ENCODE results near the gene LEFTY1. TPM values are rescaled to one million over a fixed set of nuclear protein-coding genes. Genes with fewer than 3 reads are reported as not detected.

The LEFTY1 gene
- total and polyA plus RNA-seq, 2 experiments from 2014 or later = 0.83 TPM; not detected in 1

GRCh38 chr1:225871359-225872074 is 17.4 kb downstream of the LEFTY1 start:
- H3K27ac ChIP-seq = no peak overlapping the region
- no peak for DNase-seq (ENCODE audit: low read depth in 1 of 2, low spot score in 1 of 2)

GRCh38 chr1:225870911-225871310 is 18.0 kb downstream of the LEFTY1 start:
- no peak for TF ChIP-seq CTCF (IDR thresholded peaks at IDR 0.05; ENCODE audit: low read depth, low read length)
- Histone ChIP-seq H3K9me3 (ENCODE audit: low read depth) (no peaks in the 10 kb centered on the region), H3K4me3 (no peak overlapping the region), H3K36me3 (peaks cover 11% of the 10 kb centered on the region), H3K4me1 (ENCODE audit: low read depth) (no peaks in the 10 kb centered on the region), H3K27ac (no peak overlapping the region), H3K27me3 (no peaks in the 10 kb centered on the region)
- no peak for DNase-seq (ENCODE audit: low read depth in 1 of 2, low spot score in 1 of 2)

More at GRCh38 chr1:225871359-225872074, 17.4 kb downstream of the LEFTY1 start:
- Histone ChIP-seq H3K27me3 (no peaks in the 10 kb centered on the region), H3K4me3 (no peak overlapping the region), H3K4me1 (ENCODE audit: low read depth) (no peaks in the 10 kb centered on the region), H3K9me3 (ENCODE audit: low read depth) (no peaks in the 10 kb centered on the region), H3K36me3 (peaks cover 11% of the 10 kb centered on the region)
- no peak for TF ChIP-seq CTCF (IDR thresholded peaks at IDR 0.05; ENCODE audit: low read depth, low read length)

GRCh38 chr1:225868631-225869330 is 20.2 kb downstream of the LEFTY1 start:
- TF ChIP-seq CTCF (IDR thresholded peaks at IDR 0.05; ENCODE audit: low read depth, low read length) = no peak

GRCh38 chr1:225866981-225867380 is 22.0 kb downstream of the LEFTY1 start:
- DNase-seq (ENCODE audit: low read depth in 1 of 2, low spot score in 1 of 2) = no peak
- Histone ChIP-seq H3K27me3 (no peaks in the 10 kb centered on the region), H3K27ac (no peak overlapping the region), H3K36me3 (peaks cover 14% of the 10 kb centered on the region), H3K9me3 (ENCODE audit: low read depth) (no peaks in the 10 kb centered on the region), H3K4me1 (ENCODE audit: low read depth) (no peaks in the 10 kb centered on the region), H3K4me3 (no peak overlapping the region)
- no peak for TF ChIP-seq CTCF (IDR thresholded peaks at IDR 0.05; ENCODE audit: low read depth, low read length)

More at GRCh38 chr1:225868631-225869330, 20.2 kb downstream of the LEFTY1 start:
- no peaks in the 10 kb centered on the region for H3K27me3 ChIP-seq
- H3K4me3 ChIP-seq = no peak overlapping the region
- no peaks in the 10 kb centered on the region for H3K9me3 ChIP-seq (ENCODE audit: low read depth)
- peaks cover 11% of the 10 kb centered on the region for H3K36me3 ChIP-seq
- no peaks in the 10 kb centered on the region for H3K4me1 ChIP-seq (ENCODE audit: low read depth)
- H3K27ac ChIP-seq = no peak overlapping the region
- DNase-seq (ENCODE audit: low read depth in 1 of 2, low spot score in 1 of 2) = no peak

GRCh38 chr1:225866061-225866837 is 22.7 kb downstream of the LEFTY1 start:
- TF ChIP-seq CTCF (IDR thresholded peaks at IDR 0.05; ENCODE audit: low read depth, low read length) = no peak
- H3K27ac ChIP-seq = no peak overlapping the region
- no peaks in the 10 kb centered on the region for H3K9me3 ChIP-seq (ENCODE audit: low read depth)
- peaks cover 14% of the 10 kb centered on the region for H3K36me3 ChIP-seq
- DNase-seq (ENCODE audit: low read depth in 1 of 2, low spot score in 1 of 2) = peak in 1 of 2 donors; percentile 85
- H3K27me3 ChIP-seq = no peaks in the 10 kb centered on the region
- H3K4me1 ChIP-seq (ENCODE audit: low read depth) = no peaks in the 10 kb centered on the region
- no peak overlapping the region for H3K4me3 ChIP-seq
